HCT116 (cell line): Measurements from ENCODE around the gene KLHL6. TPM values are rescaled to one million over a fixed set of nuclear protein-coding genes. Genes with fewer than 3 reads are reported as not detected.

Source experiments
- ATAC-seq: fragments of 200-7000 bp; cut with Tn5 transposase; 2 replicates; pipeline ENCODE4 v1.9.1; 2020; ENCODE audit warnings: mild to moderate bottlenecking, moderate library complexity
- BruUV-seq: library from RNA; stranded (reverse); fragments of 400-500 nt; replicated peaks from 2 replicates; lab custom pipeline; 2021; lab: Mats Ljungman, UMichigan
- CTCF ChIA-PET: fragments of 300-600 bp; sonication (Branson Sonifier 250); formaldehyde crosslinking; loops from one replicate; lab custom pipeline; 2021; ENCODE audit warnings: antibody characterized with exemption; lab: Charles Lee
- POLR2A ChIA-PET: fragments of 300-600, 350-600 bp; sonication (Branson Sonifier 250); formaldehyde crosslinking; loops from one replicate; lab custom pipeline; 2021; ENCODE audit warnings: antibody characterized with exemption; lab: Charles Lee
- RAD21 ChIA-PET, 2 experiments: fragments of 300-600 bp; sonication (Branson Sonifier 250); formaldehyde crosslinking; loops; one replicate each; lab custom pipeline; 2023; ENCODE audit warnings: low total read pairs in 2 of 2; ENCODE audit not compliant: uncharacterized antibody in 2 of 2, unreplicated experiment in 2 of 2, low non-redundant PET in 1 of 2; lab: Charles Lee
- DNase-seq: peaks from one replicate; pipeline ENCODE4 v3.0.0-alpha.2; 2010; ENCODE audit warnings: low read depth, low spot score
- H2AFZ ChIP-seq: fragments of 200-600 bp; shearing (Covaris generic), sonication (generic); 2 replicates; pipeline ENCODE4 v1.6.1; 2017; ENCODE audit warnings: low read depth, mixed run types, mixed read lengths, antibody characterized with exemption, low read length; ENCODE audit not compliant: poor library complexity, severe bottlenecking
- H3K27ac ChIP-seq: 2 replicates; pipeline ENCODE4 v1.5.1; 2012; ENCODE audit warnings: low read depth, low read length
- H3K27me3 ChIP-seq: fragments of 200-600 bp; sonication (generic); 2 replicates; pipeline ENCODE4 v1.6.1; 2016; ENCODE audit warnings: mixed run types, low read length, mixed read lengths; ENCODE audit not compliant: insufficient read depth
- H3K36me3 ChIP-seq, 2 experiments: fragments of 200-500 bp in 1 of 2; fragments of 200-600 bp in 1 of 2; sonication (Bioruptor generic) in 1 of 2; sonication (generic) in 1 of 2; 2 replicates each; pipeline versions ENCODE4 v1.5.1 to v1.6.1; 2014 to 2016; ENCODE audit warnings: low read length in 2 of 2, inconsistent platforms in 1 of 2, mixed read lengths in 1 of 2, mixed run types in 1 of 2; ENCODE audit not compliant: insufficient read depth in 2 of 2, control insufficient read depth in 1 of 2
- H3K4me1 ChIP-seq, 2 experiments: fragments of 200-600 bp in 1 of 2; sonication (generic) in 1 of 2; 2 replicates each; pipeline versions ENCODE4 v1.5.1 to v1.6.1; 2012 to 2017; ENCODE audit warnings: low read length in 2 of 2, inconsistent platforms in 1 of 2, mild to moderate bottlenecking in 1 of 2, mixed read lengths in 1 of 2, mixed run types in 1 of 2, moderate library complexity in 1 of 2; ENCODE audit not compliant: insufficient read depth in 2 of 2, control insufficient read depth in 1 of 2
- H3K4me2 ChIP-seq: fragments of 200-600 bp; sonication (generic); 2 replicates; pipeline ENCODE4 v1.6.1; 2017; ENCODE audit warnings: mixed run types, low read length, mixed read lengths
- H3K4me3 ChIP-seq, 2 experiments: fragments of 200-600 bp in 1 of 2; sonication (generic) in 1 of 2; replicated peaks in 1 of 2; 2 replicates each; pipeline ENCODE4 v1.5.1; 2011 to 2016; ENCODE audit warnings: low read length in 2 of 2, control low read depth in 1 of 2, low read depth in 1 of 2, mild to moderate bottlenecking in 1 of 2, mixed read lengths in 1 of 2, mixed run types in 1 of 2
- H3K79me2 ChIP-seq: fragments of 200-600 bp; sonication (generic); 2 replicates; pipeline ENCODE4 v1.6.1; 2017; ENCODE audit warnings: mild to moderate bottlenecking, mixed run types, low read length, moderate library complexity, mixed read lengths; ENCODE audit not compliant: insufficient read depth
- H3K9ac ChIP-seq: fragments of 200-600 bp; sonication (generic); 2 replicates; pipeline ENCODE4 v1.6.1; 2016; ENCODE audit warnings: low read length, mixed read lengths
- H3K9me2 ChIP-seq: fragments of 200-600 bp; sonication (generic), shearing (Covaris generic); 2 replicates; pipeline ENCODE4 v1.6.1; 2017; ENCODE audit warnings: mixed run types, mild to moderate bottlenecking, moderate library complexity; ENCODE audit not compliant: insufficient read depth
- H3K9me3 ChIP-seq, 2 experiments: fragments of 200-500 bp in 1 of 2; fragments of 200-600 bp in 1 of 2; sonication (Bioruptor generic) in 1 of 2; sonication (generic) in 1 of 2; 2 replicates each; pipeline ENCODE4 v1.6.1; 2014 to 2017; ENCODE audit warnings: low read length in 2 of 2, mixed read lengths in 2 of 2, inconsistent platforms in 1 of 2, low read depth in 1 of 2, mild to moderate bottlenecking in 1 of 2, mixed run types in 1 of 2, moderate library complexity in 1 of 2; ENCODE audit not compliant: control insufficient read depth in 1 of 2, insufficient read depth in 1 of 2
- H4K20me1 ChIP-seq: fragments of 200-600 bp; sonication (generic), shearing (Covaris generic); 2 replicates; pipeline ENCODE4 v1.6.1; 2017; ENCODE audit warnings: mixed run types, mild to moderate bottlenecking, moderate library complexity; ENCODE audit not compliant: insufficient read depth
- CBX3 ChIP-seq: IDR thresholded peaks from 2 replicates; pipeline ENCODE4 v1.6.1; 2012; ENCODE audit warnings: low read depth
- CEBPB ChIP-seq: IDR thresholded peaks from 2 replicates; pipeline ENCODE4 v1.6.1; 2012; ENCODE audit warnings: low read depth
- EGR1 ChIP-seq: IDR thresholded peaks from 2 replicates; pipeline ENCODE4 v1.6.1; 2012; ENCODE audit warnings: low read depth
- ELF1 ChIP-seq: IDR thresholded peaks from 2 replicates; pipeline ENCODE4 v1.6.1; 2012; ENCODE audit warnings: low read depth, borderline replicate concordance
- EZH2 ChIP-seq: fragments of 200-600 bp; sonication (generic); IDR thresholded peaks from 2 replicates; pipeline ENCODE4 v1.6.1; 2017; ENCODE audit warnings: antibody characterized with exemption, mixed run types
- EZH2phosphoT487 ChIP-seq: fragments of 200-600 bp; IDR thresholded peaks from 2 replicates; pipeline ENCODE4 v1.6.1; 2018; ENCODE audit warnings: antibody characterized with exemption, borderline replicate concordance
- FOSL1 ChIP-seq: IDR thresholded peaks from 2 replicates; pipeline ENCODE4 v1.6.1; 2012; ENCODE audit warnings: low read depth
- JUND ChIP-seq: IDR thresholded peaks from 2 replicates; pipeline ENCODE4 v1.6.1; 2012
- POLR2AphosphoS5 ChIP-seq: IDR thresholded peaks from 2 replicates; pipeline ENCODE4 v1.6.1; 2011; ENCODE audit warnings: mild to moderate bottlenecking, low read depth, low read length, moderate library complexity
- RAD21 ChIP-seq: IDR thresholded peaks from 2 replicates; pipeline ENCODE4 v1.6.1; 2012; ENCODE audit warnings: low read depth, mild to moderate bottlenecking
- REST ChIP-seq: IDR thresholded peaks from 2 replicates; pipeline ENCODE4 v1.6.1; 2012; ENCODE audit warnings: low read depth
- SIN3A ChIP-seq: IDR thresholded peaks from 2 replicates; pipeline ENCODE4 v1.6.1; 2012; ENCODE audit warnings: low read depth
- SP1 ChIP-seq: IDR thresholded peaks from 2 replicates; pipeline ENCODE4 v1.6.1; 2012; ENCODE audit warnings: low read depth
- SRF ChIP-seq: IDR thresholded peaks from 2 replicates; pipeline ENCODE4 v1.6.1; 2012; ENCODE audit warnings: low read depth
- TCF7L2 ChIP-seq: IDR thresholded peaks from 2 replicates; pipeline ENCODE4 v1.7.0; 2011; ENCODE audit warnings: borderline replicate concordance, inconsistent platforms; ENCODE audit not compliant: insufficient read depth, insufficient read length; ENCODE audit errors: extremely low read depth
- YY1 ChIP-seq: IDR thresholded peaks from 2 replicates; pipeline ENCODE4 v1.6.1; 2011; ENCODE audit warnings: low read length, low read depth, moderate library complexity, mild to moderate bottlenecking; ENCODE audit not compliant: insufficient replicate concordance; ENCODE audit errors: extremely low read depth
- ZBTB33 ChIP-seq: IDR thresholded peaks from 2 replicates; pipeline ENCODE4 v1.6.1; 2011; ENCODE audit warnings: mild to moderate bottlenecking, low read length, moderate library complexity; ENCODE audit not compliant: insufficient replicate concordance; ENCODE audit errors: extremely low read depth
- intact Hi-C: fragments of 100-400 bp; cut with micrococcal nuclease; formaldehyde crosslinking; loops from 2 replicates; pipeline ENCODE4 v1.10.0; 2022
- total RNA-seq: library from RNA; stranded (reverse); gene quantifications from one replicate; pipeline ENCODE4 v1.2.1, GENCODE V29; 2021; ENCODE audit not compliant: unreplicated experiment
- TF ChIP-seq, protein P1 (sequence below): IDR thresholded peaks from 2 replicates; pipeline ENCODE4 v1.6.1; 2012
- TF ChIP-seq, protein P2 (sequence below): IDR thresholded peaks from 2 replicates; pipeline ENCODE4 v1.6.1; 2012

The KLHL6 gene
- total RNA-seq, 1 experiment from 2014 or later, result 0.15 TPM

- TF ChIP-seq REST, result no peak
- TF ChIP-seq POLR2AphosphoS5, result peak; percentile 89
- TF ChIP-seq, protein P1, sequence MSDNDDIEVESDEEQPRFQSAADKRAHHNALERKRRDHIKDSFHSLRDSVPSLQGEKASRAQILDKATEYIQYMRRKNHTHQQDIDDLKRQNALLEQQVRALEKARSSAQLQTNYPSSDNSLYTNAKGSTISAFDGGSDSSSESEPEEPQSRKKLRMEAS, result peak; percentile 66; the same call in 1 of the 2 replicates
- TF ChIP-seq JUND, result no peak; the same call in 1 of the 2 replicates
- no peak for TF ChIP-seq CEBPB
Measured at GRCh38 chr3:183447206-183448001, 108.1 kb downstream of the KLHL6 start (continued).

GRCh38 chr3:183446838-183447205 lies 108.7 kb downstream of the KLHL6 start:
- Histone ChIP-seq H3K36me3 (no peaks in the 10 kb centered on the region), H3K9me2 (no peaks in the 10 kb centered on the region), H3K9ac (peak overlapping the region; percentile 71), H3K27ac (peak overlapping the region; percentile 34), H4K20me1 (no peaks in the 10 kb centered on the region), H3K4me1 (peaks cover 0 to 13% of the 10 kb centered on the region in 2 experiments; a peak in 2 of 4 replicates), H3K9me3 (peaks cover 0 to 5% of the 10 kb centered on the region in 2 experiments; a peak in 1 of 4 replicates), H3K4me2 (peak overlapping the region; percentile 96), H3K4me3 (peak overlapping the region; percentile 87 to 90), H3K79me2 (no peaks in the 10 kb centered on the region), H2AFZ (peak overlapping the region; percentile 97), H3K27me3 (no peaks in the 10 kb centered on the region)
- RAD21 ChIA-PET, result no interaction called here
- ATAC-seq (no peak), DNase-seq (no peak)
- POLR2A ChIA-PET, result no interaction called here
- intact Hi-C loops, result no loop called here
- BruUV-seq, result no TSS peak
- CTCF ChIA-PET, result interaction anchor here (1.2 kb wide), 1 partner anchor 262 kb away, joined by 3 read pairs; no protein-coding TSS in a partner anchor
- TF ChIP-seq ZBTB33 (no peak), YY1 (no peak), RAD21 (no peak), EGR1 (no peak), POLR2AphosphoS5 (no peak), SRF (no peak), CBX3 (no peak), EZH2phosphoT487 (no peak), ELF1 (no peak), SIN3A (no peak), EZH2 (no peak), JUND (no peak), FOSL1 (no peak), TCF7L2 (no peak), SP1 (no peak), CEBPB (no peak)
- TF ChIP-seq, protein P1, result no peak
- TF ChIP-seq, protein P2, sequence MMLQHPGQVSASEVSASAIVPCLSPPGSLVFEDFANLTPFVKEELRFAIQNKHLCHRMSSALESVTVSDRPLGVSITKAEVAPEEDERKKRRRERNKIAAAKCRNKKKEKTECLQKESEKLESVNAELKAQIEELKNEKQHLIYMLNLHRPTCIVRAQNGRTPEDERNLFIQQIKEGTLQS, result no peak
